Measurements from ENCODE around the gene ATXN2L.

The ATXN2L gene

GRCh38 chr16:28863929-28864793, 41.4 kb downstream of the ATXN2L start:
- TF ChIP-seq GATA2 (IDR thresholded peaks at IDR 0.05; ENCODE audit: low read depth, low read length) (no peak), GATA3 (IDR thresholded peaks at IDR 0.05; ENCODE audit: low read depth, low read length) (no peak)

GRCh38 chr16:28865001-28865688, 42.3 kb downstream of the ATXN2L start:
- no peak for TF ChIP-seq GATA2 (IDR thresholded peaks at IDR 0.05; ENCODE audit: low read depth, low read length)
- TF ChIP-seq GATA3 (IDR thresholded peaks at IDR 0.05; ENCODE audit: low read depth, low read length) = no peak

GRCh38 chr16:28865722-28866453, 43.1 kb downstream of the ATXN2L start:
- TF ChIP-seq GATA3 (IDR thresholded peaks at IDR 0.05; ENCODE audit: low read depth, low read length) = no peak
- no peak for TF ChIP-seq GATA2 (IDR thresholded peaks at IDR 0.05; ENCODE audit: low read depth, low read length)

- TF ChIP-seq GATA3 (IDR thresholded peaks at IDR 0.05; ENCODE audit: low read depth, low read length) (no peak), GATA2 (IDR thresholded peaks at IDR 0.05; ENCODE audit: low read depth, low read length) (no peak)
These were observed 43.6 kb downstream of the ATXN2L start for GRCh38 chr16:28866454-28866804.

- TF ChIP-seq GATA3 (IDR thresholded peaks at IDR 0.05; ENCODE audit: low read depth, low read length) (no peak), GATA2 (IDR thresholded peaks at IDR 0.05; ENCODE audit: low read depth, low read length) (no peak)
These were observed 44.4 kb downstream of the ATXN2L start for GRCh38 chr16:28867241-28867640.

- TF ChIP-seq GATA3 (IDR thresholded peaks at IDR 0.05; ENCODE audit: low read depth, low read length) (no peak), GATA2 (IDR thresholded peaks at IDR 0.05; ENCODE audit: low read depth, low read length) (no peak)
These were observed 46.4 kb downstream of the ATXN2L start for GRCh38 chr16:28869201-28869600.

- TF ChIP-seq GATA3 (IDR thresholded peaks at IDR 0.05; ENCODE audit: low read depth, low read length) (no peak), GATA2 (IDR thresholded peaks at IDR 0.05; ENCODE audit: low read depth, low read length) (no peak)
These were observed 50.2 kb downstream of the ATXN2L start for GRCh38 chr16:28872952-28873351.

- TF ChIP-seq GATA3 (IDR thresholded peaks at IDR 0.05; ENCODE audit: low read depth, low read length) (no peak), GATA2 (IDR thresholded peaks at IDR 0.05; ENCODE audit: low read depth, low read length) (no peak)
These were observed 50.9 kb downstream of the ATXN2L start for GRCh38 chr16:28873543-28874201.

GRCh38 chr16:28874406-28874805, 51.6 kb downstream of the ATXN2L start:
- TF ChIP-seq GATA3 (IDR thresholded peaks at IDR 0.05; ENCODE audit: low read depth, low read length) (no peak), GATA2 (IDR thresholded peaks at IDR 0.05; ENCODE audit: low read depth, low read length) (no peak)

GRCh38 chr16:28875134-28876018, 52.6 kb downstream of the ATXN2L start:
- TF ChIP-seq GATA2 (IDR thresholded peaks at IDR 0.05; ENCODE audit: low read depth, low read length) (no peak), GATA3 (IDR thresholded peaks at IDR 0.05; ENCODE audit: low read depth, low read length) (no peak)

GRCh38 chr16:28876019-28876659, 53.3 kb downstream of the ATXN2L start:
- TF ChIP-seq GATA3 (IDR thresholded peaks at IDR 0.05; ENCODE audit: low read depth, low read length) = no peak
- no peak for TF ChIP-seq GATA2 (IDR thresholded peaks at IDR 0.05; ENCODE audit: low read depth, low read length)

- TF ChIP-seq GATA2 (IDR thresholded peaks at IDR 0.05; ENCODE audit: low read depth, low read length) (no peak), GATA3 (IDR thresholded peaks at IDR 0.05; ENCODE audit: low read depth, low read length) (no peak)
These were observed 54.3 kb downstream of the ATXN2L start for GRCh38 chr16:28876973-28877654.
